Fibroblast of skin of right biceps (primary cell): ENCODE results near the gene VSIR.

Source experiments
- DNase-seq: peaks from one replicate; pipeline ENCODE4 v3.0.0-alpha.2; 2013

VSIR gene

GRCh38 chr10:71763352-71764127, 9.8 kb downstream of the VSIR start:
- no peak for DNase-seq

GRCh38 chr10:71762324-71762723, 11.0 kb downstream of the VSIR start:
- no peak for DNase-seq

- no peak for DNase-seq
These were observed 11.7 kb downstream of the VSIR start for GRCh38 chr10:71761541-71762113.

GRCh38 chr10:71761105-71761511, 12.2 kb downstream of the VSIR start:
- no peak for DNase-seq

- DNase-seq, result no peak
These were observed 15.9 kb downstream of the VSIR start for GRCh38 chr10:71757399-71757922.

GRCh38 chr10:71756311-71757191, 16.8 kb downstream of the VSIR start:
- peak; percentile 36 for DNase-seq

GRCh38 chr10:71755179-71755879, 18.0 kb downstream of the VSIR start:
- no peak for DNase-seq

GRCh38 chr10:71754562-71754961, 18.8 kb downstream of the VSIR start:
- no peak for DNase-seq

GRCh38 chr10:71753960-71754505, 19.3 kb downstream of the VSIR start:
- no peak for DNase-seq

- no peak for DNase-seq
These were observed 20.0 kb downstream of the VSIR start for GRCh38 chr10:71753091-71753959.

- DNase-seq, result no peak
These were observed 20.8 kb downstream of the VSIR start for GRCh38 chr10:71752391-71753090.

GRCh38 chr10:71751515-71752224, 21.6 kb downstream of the VSIR start:
- DNase-seq, result no peak

GRCh38 chr10:71750986-71751385, 22.3 kb downstream of the VSIR start:
- no peak for DNase-seq

- no peak for DNase-seq
These were observed 23.0 kb downstream of the VSIR start for GRCh38 chr10:71750124-71750841.

GRCh38 chr10:71749396-71749795, 23.9 kb downstream of the VSIR start:
- DNase-seq, result no peak

GRCh38 chr10:71748671-71749191, 24.6 kb downstream of the VSIR start:
- DNase-seq, result no peak

GRCh38 chr10:71747551-71748523, 25.5 kb downstream of the VSIR start:
- DNase-seq, result no peak

- DNase-seq, result no peak
These were observed 26.2 kb downstream of the VSIR start for GRCh38 chr10:71747039-71747531.
